Astrocyte (in vitro differentiated cells and primary cell): ENCODE results near the gene RIMBP2. TPM values are rescaled to one million over a fixed set of nuclear protein-coding genes. Genes with fewer than 3 reads are reported as not detected.

Experiments used
- DNase-seq: peaks from one replicate; pipeline ENCODE4 v3.0.0-alpha.2; 2010; ENCODE audit warnings: low read depth
- FAIRE-seq: peaks from 2 replicates; lab custom pipeline; 2011; peaks lifted over from hg19 to GRCh38; lab: Jason Lieb, UNC
- H2AFZ ChIP-seq: 2 replicates; pipeline ENCODE4 v1.6.0; 2012; ENCODE audit warnings: low read depth, low read length, inconsistent platforms
- H3K27ac ChIP-seq: 2 replicates; pipeline ENCODE4 v1.5.1; 2011; ENCODE audit warnings: low read depth, low read length, inconsistent platforms
- H3K27me3 ChIP-seq: 2 replicates; pipeline ENCODE4 v1.6.0; 2011; ENCODE audit warnings: low read length, inconsistent platforms; ENCODE audit not compliant: insufficient read depth
- H3K36me3 ChIP-seq: 2 replicates; pipeline ENCODE4 v1.5.1; 2011; ENCODE audit warnings: low read length, inconsistent platforms; ENCODE audit not compliant: insufficient read depth
- H3K4me1 ChIP-seq: 2 replicates; pipeline ENCODE4 v1.5.1; 2011; ENCODE audit warnings: low read length, inconsistent platforms; ENCODE audit not compliant: insufficient read depth
- H3K4me2 ChIP-seq: 2 replicates; pipeline ENCODE4 v1.6.0; 2012; ENCODE audit warnings: low read length, inconsistent platforms
- H3K4me3 ChIP-seq: 2 replicates; pipeline ENCODE4 v1.5.1; 2011; ENCODE audit warnings: low read depth, mild to moderate bottlenecking, low read length, inconsistent platforms; ENCODE audit not compliant: insufficient read depth
- H3K79me2 ChIP-seq: 2 replicates; pipeline ENCODE4 v1.6.0; 2012; ENCODE audit warnings: mild to moderate bottlenecking, low read length, inconsistent platforms; ENCODE audit not compliant: insufficient read depth
- H3K9ac ChIP-seq: 2 replicates; pipeline ENCODE4 v1.6.0; 2012; ENCODE audit warnings: mild to moderate bottlenecking, low read length, inconsistent platforms
- H3K9me3 ChIP-seq: 2 replicates; pipeline ENCODE4 v1.5.1; 2012; ENCODE audit warnings: low read depth, mild to moderate bottlenecking, low read length, inconsistent platforms; ENCODE audit not compliant: insufficient read depth
- H4K20me1 ChIP-seq: 2 replicates; pipeline ENCODE4 v1.6.0; 2012; ENCODE audit warnings: low read length, inconsistent platforms; ENCODE audit not compliant: insufficient read depth
- H3K27ac Mint-ChIP-seq: one replicate; pipeline ENCODE4 v1.8.0; 2021; ENCODE audit warnings: mild to moderate bottlenecking, mixed read lengths; ENCODE audit not compliant: unreplicated experiment
- H3K27me3 Mint-ChIP-seq: one replicate; pipeline ENCODE4 v1.8.0; 2021; ENCODE audit warnings: low read depth, mixed read lengths; ENCODE audit not compliant: unreplicated experiment
- H3K36me3 Mint-ChIP-seq: one replicate; pipeline ENCODE4 v1.8.0; 2021; ENCODE audit warnings: low read depth, mixed read lengths; ENCODE audit not compliant: unreplicated experiment
- H3K4me1 Mint-ChIP-seq: one replicate; pipeline ENCODE4 v1.8.0; 2021; ENCODE audit warnings: low read depth, mixed read lengths; ENCODE audit not compliant: unreplicated experiment
- H3K4me3 Mint-ChIP-seq: one replicate; pipeline ENCODE4 v1.8.0; 2021; ENCODE audit warnings: mild to moderate bottlenecking, moderate library complexity, mixed read lengths; ENCODE audit not compliant: unreplicated experiment
- H3K9me3 Mint-ChIP-seq: one replicate; pipeline ENCODE4 v1.8.0; 2021; ENCODE audit warnings: mild to moderate bottlenecking, mixed read lengths; ENCODE audit not compliant: unreplicated experiment
- CTCF ChIP-seq: IDR thresholded peaks from 2 replicates; pipeline ENCODE4 v1.5.1; 2011; ENCODE audit warnings: low read depth, mild to moderate bottlenecking, inconsistent platforms, low read length, moderate library complexity; ENCODE audit not compliant: insufficient read depth
- EZH2 ChIP-seq: IDR thresholded peaks from 2 replicates; pipeline ENCODE4 v1.6.1; 2012; ENCODE audit warnings: mild to moderate bottlenecking, low read length, inconsistent platforms; ENCODE audit not compliant: insufficient read depth
- total RNA-seq: library from RNA; stranded (reverse); gene quantifications from 2 replicates; pipeline ENCODE4 v1.2.1, GENCODE V29; 2021

The RIMBP2 gene
- total RNA-seq, 1 donor from 2014 or later: 2.2 TPM

DNA sequence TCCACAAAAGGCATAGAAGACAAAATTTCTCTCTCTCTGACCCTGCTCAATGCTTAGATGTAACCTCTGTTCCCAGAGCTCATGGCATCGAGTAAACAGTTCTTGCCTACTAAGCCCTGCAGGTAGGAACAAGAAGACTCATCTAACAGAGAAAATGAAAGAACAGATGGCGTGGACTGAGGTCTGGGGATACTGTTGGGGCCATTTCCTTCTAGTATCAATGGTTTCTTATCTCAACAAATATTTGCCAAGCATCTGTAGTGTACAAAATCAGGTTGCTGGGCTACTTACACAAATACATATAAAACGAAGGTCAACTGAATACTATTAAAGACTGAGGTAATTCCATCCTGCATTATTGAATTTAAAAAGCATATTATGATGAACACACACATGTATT lies 93.3 kb downstream of the RIMBP2 start:
- peaks cover 17% of the 10 kb centered on the region for H3K9me3 ChIP-seq
- no peak overlapping the region for H3K27ac Mint-ChIP-seq
- H3K36me3 Mint-ChIP-seq: no peaks in the 10 kb centered on the region

GRCh38 chr12:130621696-130622298 lies 94.3 kb downstream of the RIMBP2 start:
- Histone ChIP-seq H3K27me3 (no peaks in the 10 kb centered on the region), H3K36me3 (no peaks in the 10 kb centered on the region), H3K9ac (no peak overlapping the region), H4K20me1 (no peaks in the 10 kb centered on the region), H3K9me3 (peaks cover 10% of the 10 kb centered on the region), H2AFZ (no peak overlapping the region), H3K27ac (no peak overlapping the region), H3K4me1 (no peaks in the 10 kb centered on the region), H3K4me2 (no peak overlapping the region), H3K4me3 (no peak overlapping the region), H3K79me2 (no peaks in the 10 kb centered on the region)
- TF ChIP-seq EZH2: no peak
- no peak for TF ChIP-seq CTCF
- no peak for FAIRE-seq
- Mint-ChIP-seq H3K4me3 (no peak overlapping the region), H3K9me3 (peaks cover 5% of the 10 kb centered on the region), H3K27ac (no peak overlapping the region), H3K4me1 (no peaks in the 10 kb centered on the region), H3K27me3 (peaks cover 3% of the 10 kb centered on the region), H3K36me3 (no peaks in the 10 kb centered on the region)
- no peak for DNase-seq

More for the DNA sequence above, 93.3 kb downstream of the RIMBP2 start:
- no peak overlapping the region for H2AFZ ChIP-seq
- no peaks in the 10 kb centered on the region for H3K4me1 Mint-ChIP-seq
- no peaks in the 10 kb centered on the region for H4K20me1 ChIP-seq
- H3K9ac ChIP-seq: no peak overlapping the region
- H3K36me3 ChIP-seq: no peaks in the 10 kb centered on the region
- H3K4me2 ChIP-seq: no peak overlapping the region
- no peak overlapping the region for H3K4me3 ChIP-seq
- H3K79me2 ChIP-seq: no peaks in the 10 kb centered on the region
- H3K27me3 ChIP-seq: no peaks in the 10 kb centered on the region
- no peaks in the 10 kb centered on the region for H3K4me1 ChIP-seq
- FAIRE-seq: no peak
- H3K9me3 Mint-ChIP-seq: peaks cover 5% of the 10 kb centered on the region
- no peak for DNase-seq
- peaks cover 3% of the 10 kb centered on the region for H3K27me3 Mint-ChIP-seq
- H3K27ac ChIP-seq: no peak overlapping the region
- no peak overlapping the region for H3K4me3 Mint-ChIP-seq
- TF ChIP-seq CTCF (no peak), EZH2 (no peak)

DNA sequence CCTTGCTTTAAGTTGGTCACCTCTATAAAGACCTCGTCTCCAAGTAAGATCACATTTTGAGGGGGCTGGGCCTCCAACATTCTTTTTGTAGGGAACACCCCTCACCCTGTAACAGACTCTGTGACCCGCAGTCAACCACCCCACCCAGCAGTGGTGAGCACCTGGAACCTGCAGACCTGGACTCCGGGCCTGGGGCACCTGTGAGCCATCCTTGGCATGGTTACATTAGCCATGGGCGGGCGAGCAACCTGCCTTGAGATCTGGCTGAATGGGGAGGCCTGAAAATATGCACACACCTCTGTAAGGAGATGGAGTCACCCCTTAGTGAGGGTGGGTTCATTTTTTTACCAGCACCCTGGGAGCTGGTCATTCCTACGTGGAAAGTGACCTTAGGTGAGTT lies 95.3 kb downstream of the RIMBP2 start:
- Mint-ChIP-seq H3K4me1 (no peaks in the 10 kb centered on the region), H3K9me3 (peaks cover 5% of the 10 kb centered on the region), H3K27me3 (peaks cover 3% of the 10 kb centered on the region), H3K27ac (no peak overlapping the region), H3K4me3 (no peak overlapping the region), H3K36me3 (no peaks in the 10 kb centered on the region)
- H3K36me3 ChIP-seq: no peaks in the 10 kb centered on the region
- H3K4me1 ChIP-seq: no peaks in the 10 kb centered on the region
- FAIRE-seq (no peak), DNase-seq (no peak)
- no peak overlapping the region for H3K4me3 ChIP-seq
- H3K4me2 ChIP-seq: no peak overlapping the region
- no peak for TF ChIP-seq CTCF
- TF ChIP-seq EZH2: no peak
- H2AFZ ChIP-seq: no peak overlapping the region
- H4K20me1 ChIP-seq: no peaks in the 10 kb centered on the region
- no peak overlapping the region for H3K9ac ChIP-seq
- no peaks in the 10 kb centered on the region for H3K27me3 ChIP-seq
- peaks cover 9% of the 10 kb centered on the region for H3K9me3 ChIP-seq
- H3K79me2 ChIP-seq: no peaks in the 10 kb centered on the region
- no peak overlapping the region for H3K27ac ChIP-seq
